Stimulated activated CD4-positive, alpha-beta T cell treated with anti-CD3 and anti-CD28 coated beads, Interleukin-1b, Interleukin-23, amount 100 ng/mL, for 4 hours (primary cell): Measurements from ENCODE around the gene DSG1.
"Not testable (repeated sequence)": the region's sequence is repeated elsewhere in the genome, so short reads cannot be mapped to it uniquely, and the experiment has no call there.

Experiments
- DNase-seq, 2 donors: peaks; one replicate each; pipeline ENCODE4 v3.0.0-alpha.2; 2020; ENCODE audit warnings: low read depth in 2 of 2

The DSG1 gene

DNA sequence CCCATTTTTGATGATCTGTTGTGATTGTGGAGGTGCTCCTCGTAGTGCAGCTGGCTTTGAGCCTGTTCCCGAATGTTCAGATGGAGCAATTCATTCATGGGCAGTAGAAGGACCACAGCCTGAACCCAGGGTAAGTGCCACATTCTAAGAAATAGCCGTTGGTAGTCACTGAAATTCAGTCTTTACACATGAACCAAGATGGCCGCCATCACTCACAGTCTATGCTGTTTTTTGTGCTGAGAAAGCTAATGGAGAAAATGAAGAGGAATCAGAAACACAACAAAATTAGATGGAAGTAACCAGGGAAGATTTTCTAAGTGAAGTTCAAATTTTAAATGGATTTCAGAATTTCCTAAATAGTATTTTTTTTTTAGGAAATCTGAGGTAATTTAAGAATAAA is 25.5 kb downstream of the DSG1 start:
- no peak for DNase-seq

DNA sequence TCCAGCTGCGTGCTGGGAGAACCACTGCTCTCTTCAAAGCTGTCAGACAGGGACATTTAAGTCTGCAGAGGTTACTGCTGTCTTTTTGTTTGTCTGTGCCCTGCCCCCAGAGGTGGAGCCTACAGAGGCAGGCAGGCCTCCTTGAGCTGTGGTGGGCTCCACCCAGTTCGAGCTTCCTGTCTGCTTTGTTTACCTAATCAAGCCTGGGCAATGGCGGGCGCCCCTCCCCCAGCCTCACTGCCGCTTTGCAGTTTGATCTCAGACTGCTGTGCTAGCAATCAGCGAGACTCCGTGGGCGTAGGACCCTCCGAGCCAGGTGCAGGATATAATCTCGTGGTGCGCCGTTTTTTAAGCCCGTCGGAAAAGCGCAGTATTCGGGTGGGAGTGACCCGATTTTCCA is 35.4 kb downstream of the DSG1 start:
- DNase-seq = not testable (repeated sequence)

DNA sequence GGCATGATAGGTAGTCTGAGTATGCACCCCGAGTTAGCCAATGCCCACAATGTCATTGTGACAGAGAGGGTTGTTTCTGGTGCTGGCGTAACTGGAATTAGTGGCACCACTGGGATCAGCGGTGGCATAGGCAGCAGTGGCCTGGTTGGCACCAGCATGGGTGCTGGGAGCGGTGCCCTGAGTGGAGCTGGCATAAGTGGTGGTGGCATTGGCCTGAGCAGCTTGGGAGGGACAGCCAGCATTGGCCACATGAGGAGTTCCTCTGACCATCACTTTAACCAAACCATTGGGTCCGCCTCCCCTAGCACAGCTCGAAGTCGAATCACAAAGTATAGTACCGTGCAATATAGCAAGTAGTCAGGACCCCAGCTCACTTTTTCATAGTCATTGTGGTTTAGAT is 37.0 kb downstream of the DSG1 start:
- no peak for DNase-seq

DNA sequence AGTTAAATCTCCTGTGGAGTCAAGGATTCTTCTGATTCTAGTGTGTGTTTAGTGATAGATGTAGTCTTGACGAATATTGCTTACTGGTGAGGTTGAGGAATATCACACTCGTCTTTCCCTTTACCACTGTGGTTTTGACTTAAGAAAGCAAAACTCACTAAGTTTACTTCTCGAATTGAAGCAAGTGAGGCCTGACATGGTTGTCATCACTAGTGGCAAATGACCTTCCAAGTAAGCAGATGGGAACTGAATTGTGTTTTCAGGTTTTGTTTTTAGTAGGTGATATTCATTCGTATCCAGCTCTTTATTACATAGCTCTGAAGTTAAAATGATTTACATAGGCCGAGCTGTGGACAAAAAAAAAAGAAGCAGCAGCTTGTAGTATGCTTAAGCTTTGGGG is 38.1 kb downstream of the DSG1 start:
- no peak for DNase-seq

DNA sequence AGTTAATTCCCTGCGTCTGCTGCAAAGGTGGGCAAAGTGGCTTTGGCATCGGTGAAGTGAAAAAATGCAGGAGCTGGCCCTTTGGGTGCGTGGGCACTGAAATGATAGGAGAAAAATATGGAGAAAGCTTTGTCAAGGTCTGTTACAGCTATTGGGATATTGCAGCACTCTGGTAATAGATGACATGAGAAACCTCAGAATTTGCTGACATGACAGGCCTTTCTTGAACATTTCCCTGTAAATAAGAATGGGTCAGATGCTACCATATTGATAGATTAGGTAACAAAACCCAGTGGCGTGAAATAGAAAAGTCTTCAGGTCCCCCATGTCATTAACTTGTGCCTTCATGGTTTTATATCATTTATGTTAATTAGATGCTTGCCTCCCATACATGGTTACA is 46.2 kb downstream of the DSG1 start:
- DNase-seq = no peak

DNA sequence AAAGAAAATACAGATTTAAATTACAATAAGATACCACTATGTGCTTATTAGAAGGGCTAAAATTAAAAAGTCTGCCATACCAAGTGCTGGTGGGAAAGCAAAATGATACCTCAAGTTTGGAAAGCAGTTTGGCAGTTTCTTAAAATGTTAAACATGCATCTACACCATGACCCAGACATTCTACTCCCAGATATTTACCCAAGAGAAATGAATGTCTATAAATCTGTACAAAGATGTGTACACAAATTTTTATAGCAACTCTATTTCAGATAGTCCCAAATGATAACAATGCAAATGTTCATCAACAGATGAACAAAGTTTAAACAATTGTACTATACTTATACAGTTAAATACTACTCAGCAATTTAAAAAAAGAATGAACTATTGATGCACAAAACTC is 51.5 kb downstream of the DSG1 start:
- no peak for DNase-seq

DNA sequence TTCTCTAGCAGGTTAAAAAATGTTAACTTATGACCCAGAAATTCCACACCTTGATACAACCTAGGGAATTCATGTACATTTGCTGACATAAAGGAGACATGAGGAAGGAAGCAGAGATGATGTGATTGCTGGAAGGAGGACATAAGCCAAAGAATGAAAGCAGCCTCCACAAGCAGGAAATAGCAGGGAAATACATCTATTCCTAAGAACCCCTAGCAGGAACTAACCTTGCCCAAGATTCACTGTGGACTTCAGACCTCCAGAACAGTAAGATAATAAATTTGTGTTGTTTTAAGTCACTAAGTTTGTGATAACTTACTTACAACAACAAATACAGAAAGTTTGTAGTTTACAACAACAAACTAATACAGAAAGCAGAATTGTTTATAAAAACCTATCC is 54.0 kb downstream of the DSG1 start:
- no peak for DNase-seq

DNA sequence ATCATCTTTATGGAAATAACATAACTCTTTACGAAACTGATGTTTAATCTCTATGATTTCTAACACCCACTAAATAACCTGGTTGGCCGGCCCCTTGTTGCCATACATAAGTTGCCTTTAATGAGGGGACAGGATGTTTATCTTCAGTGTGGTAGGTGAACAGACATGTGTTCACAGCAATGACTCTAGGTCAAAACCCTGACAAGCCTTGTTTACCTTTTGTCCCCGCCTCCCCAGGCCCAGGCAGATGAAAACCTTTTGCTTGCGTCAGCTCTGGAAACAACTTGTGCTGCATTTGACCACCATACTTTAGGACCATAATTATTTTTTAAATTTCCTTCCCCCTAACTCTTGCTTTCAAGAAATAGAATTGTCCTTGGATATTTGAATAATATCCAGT is 55.7 kb downstream of the DSG1 start:
- no peak for DNase-seq

DNA sequence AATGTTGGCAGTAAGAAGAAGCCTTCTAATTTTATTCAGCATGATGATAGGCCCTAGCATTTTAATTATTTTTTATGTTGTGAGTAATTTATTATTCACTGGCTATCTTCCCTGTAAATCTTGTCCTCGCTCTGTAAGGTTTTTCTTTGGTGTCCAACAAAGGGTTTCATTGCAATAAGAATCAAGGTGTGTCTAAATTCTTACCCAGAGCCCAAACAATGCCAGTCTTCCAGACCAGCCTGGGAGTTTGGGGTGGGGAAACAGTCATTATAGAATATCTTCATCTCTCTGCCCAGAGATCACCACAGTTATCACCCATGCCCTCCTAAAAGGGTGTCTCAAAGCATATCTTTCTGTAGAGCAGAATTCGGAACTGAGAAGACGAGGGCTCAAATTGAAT is 58.5 kb downstream of the DSG1 start, which contains the start of gene DSG4:
Gene DSG4, plus strand, starts transcription at position 301 of the 400 bp plus-strand sequence. CDS start 135 bp downstream, outside the sequence.
- no peak for DNase-seq

DNA sequence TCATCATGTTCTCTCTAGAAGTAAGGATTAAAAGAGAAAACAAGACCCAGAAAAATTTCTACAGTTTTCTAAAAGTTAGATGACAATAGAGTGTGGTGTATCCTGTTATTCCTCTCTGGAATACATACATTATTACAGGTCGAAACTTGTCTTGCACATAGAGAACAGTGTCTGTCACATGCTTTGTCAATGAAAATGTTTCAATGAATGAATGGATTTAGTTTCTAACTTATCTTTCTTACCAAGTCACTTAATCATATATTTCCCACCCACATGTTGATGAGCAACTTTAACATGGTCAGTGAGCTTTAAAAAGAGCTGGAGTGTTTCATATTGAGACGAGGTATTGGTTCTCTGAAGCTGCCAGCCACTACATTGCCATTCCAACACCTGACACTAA is 63.0 kb downstream of the DSG1 start:
- no peak for DNase-seq

DNA sequence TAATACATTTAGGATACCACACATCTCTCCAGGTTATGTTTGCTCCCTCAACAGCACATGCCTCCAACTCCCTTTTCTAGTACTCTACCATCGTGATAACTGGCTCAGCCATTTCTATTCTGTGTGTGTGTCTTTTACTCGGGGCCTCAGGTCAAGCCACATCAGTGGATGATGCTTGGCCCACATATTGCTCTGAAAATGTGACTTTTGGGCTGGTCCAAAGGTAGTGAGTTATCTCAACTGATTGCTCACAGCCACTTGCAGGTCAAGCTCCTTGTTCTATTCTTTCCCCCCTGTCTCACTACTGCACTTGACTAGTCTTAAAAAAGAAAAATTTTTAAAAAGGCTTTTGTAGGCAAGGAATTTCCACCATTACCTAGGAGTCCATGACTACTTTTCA is 64.1 kb downstream of the DSG1 start:
- DNase-seq = no peak

DNA sequence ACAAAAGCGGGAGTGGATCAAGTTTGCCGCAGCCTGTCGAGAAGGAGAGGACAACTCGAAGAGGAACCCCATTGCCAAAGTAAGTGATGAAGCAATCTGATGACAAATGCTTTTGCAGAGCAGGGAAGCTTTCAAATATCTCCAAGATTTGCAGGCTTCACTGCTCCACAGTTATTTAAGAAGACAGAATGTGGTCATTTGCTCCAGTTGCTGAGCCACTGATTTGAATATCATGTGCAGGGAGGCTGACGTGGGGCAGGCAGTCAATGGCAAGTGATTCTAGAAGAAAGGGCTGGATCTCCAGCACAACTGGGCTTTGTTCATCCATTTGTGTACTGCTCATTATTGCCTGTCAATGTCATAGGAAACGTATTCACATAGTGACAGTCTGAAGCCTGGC is 68.8 kb downstream of the DSG1 start:
- no peak for DNase-seq

DNA sequence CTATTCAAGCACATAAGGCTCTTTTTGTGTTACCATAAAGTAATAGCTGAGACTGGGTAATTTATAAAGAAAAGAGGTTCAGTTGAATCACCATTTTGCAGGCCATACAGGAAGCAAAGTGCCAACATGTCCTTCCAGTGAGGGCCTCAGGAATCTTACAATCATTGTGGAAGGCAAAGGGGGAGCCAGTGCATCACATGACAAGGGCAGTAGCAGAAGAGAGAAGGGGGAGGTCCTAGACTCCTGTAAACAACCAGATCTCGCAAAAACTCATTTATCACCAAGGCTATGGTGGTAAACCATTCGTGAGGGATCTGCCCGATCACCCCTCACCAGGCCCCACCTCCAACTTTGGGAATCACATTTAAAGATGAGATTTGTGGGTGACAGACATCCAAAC is 75.3 kb downstream of the DSG1 start:
- DNase-seq = no peak

DNA sequence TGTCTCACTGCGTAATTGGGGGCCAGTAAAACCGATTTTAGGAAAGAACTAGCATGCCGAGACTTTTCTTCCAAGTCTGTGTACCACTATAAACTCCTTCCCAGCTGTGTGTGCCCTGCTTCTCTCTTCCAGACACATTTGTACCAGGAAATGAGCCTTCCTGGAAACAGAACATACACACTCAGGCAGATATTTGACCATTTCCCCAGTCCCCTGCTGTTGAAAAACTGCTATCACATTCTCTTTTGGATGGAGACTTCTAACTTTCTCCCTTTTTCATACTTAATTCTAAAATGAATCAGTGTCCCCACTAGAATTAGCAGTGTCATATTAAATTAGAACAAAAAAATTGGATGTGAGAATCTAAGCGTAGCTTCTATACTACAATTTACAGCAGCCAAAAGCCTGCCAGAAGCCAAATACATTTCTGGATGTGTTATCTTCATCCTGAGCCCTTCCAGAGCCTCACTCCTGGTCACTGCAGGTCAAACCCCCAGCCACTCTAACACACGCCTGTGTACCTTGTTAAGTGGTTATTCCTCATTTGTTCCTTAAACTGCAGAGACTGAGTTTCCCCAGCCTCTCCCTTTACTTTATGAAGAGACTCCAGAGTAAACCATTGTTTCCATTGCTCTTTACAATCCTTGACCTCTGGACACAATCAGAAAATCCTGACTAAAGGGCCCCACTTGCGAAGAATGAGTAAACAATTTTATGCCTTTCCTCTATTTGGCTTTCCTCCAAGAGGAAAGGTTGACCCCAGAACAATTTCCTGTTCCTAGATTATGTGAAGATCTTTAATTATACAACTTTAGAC is 79.0 kb downstream of the DSG1 start:
- DNase-seq = no peak

DNA sequence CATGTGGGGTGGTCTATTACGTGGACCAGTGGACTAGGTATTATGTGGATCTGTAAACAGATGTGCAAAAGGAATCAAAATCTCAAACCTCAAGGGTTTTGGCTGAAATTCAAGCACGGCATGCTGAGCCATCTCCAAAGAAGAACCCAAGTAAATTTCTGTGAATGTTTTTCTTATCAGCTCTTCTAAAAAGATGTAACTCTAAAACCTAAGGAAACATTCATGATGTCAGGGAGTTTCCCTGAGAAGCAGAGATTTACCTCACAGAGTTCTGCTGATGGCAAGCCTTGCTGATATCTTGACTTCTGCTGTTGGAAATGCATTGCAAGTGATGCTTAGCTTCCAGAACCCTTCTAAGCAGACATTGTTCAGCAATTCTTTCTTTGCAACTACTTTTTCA is 80.2 kb downstream of the DSG1 start:
- no peak for DNase-seq

DNA sequence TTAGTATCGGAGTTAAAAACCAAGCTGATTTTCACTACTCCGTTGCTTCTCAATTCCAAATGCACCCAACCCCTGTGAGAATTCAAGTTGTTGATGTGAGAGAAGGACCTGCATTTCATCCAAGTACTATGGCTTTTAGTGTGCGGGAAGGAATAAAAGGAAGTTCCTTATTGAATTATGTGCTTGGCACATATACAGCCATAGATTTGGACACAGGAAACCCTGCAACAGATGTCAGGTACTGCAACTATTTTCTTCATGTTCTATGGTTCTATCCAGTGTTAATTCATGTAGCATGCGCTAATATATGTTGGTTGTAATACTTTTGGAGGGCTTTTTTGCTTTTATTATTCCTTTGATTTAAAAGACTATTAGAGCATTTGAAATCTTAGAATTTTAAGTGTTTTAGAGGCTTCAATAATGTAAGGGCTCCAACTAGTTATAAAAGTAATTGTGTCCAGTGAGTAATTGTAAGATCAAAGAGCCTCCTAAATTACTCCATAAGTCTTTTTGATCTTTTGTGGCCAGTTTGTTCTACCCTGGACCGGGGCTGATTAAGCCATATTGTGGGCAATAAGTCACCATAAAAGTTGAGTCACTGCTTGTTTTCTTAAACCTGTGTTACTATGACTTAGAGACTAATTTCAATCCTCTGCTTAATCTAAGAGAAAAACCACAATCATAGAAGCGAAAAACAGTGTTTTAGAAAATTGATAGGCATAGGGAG is 81.5 kb downstream of the DSG1 start:
- no peak for DNase-seq

DNA sequence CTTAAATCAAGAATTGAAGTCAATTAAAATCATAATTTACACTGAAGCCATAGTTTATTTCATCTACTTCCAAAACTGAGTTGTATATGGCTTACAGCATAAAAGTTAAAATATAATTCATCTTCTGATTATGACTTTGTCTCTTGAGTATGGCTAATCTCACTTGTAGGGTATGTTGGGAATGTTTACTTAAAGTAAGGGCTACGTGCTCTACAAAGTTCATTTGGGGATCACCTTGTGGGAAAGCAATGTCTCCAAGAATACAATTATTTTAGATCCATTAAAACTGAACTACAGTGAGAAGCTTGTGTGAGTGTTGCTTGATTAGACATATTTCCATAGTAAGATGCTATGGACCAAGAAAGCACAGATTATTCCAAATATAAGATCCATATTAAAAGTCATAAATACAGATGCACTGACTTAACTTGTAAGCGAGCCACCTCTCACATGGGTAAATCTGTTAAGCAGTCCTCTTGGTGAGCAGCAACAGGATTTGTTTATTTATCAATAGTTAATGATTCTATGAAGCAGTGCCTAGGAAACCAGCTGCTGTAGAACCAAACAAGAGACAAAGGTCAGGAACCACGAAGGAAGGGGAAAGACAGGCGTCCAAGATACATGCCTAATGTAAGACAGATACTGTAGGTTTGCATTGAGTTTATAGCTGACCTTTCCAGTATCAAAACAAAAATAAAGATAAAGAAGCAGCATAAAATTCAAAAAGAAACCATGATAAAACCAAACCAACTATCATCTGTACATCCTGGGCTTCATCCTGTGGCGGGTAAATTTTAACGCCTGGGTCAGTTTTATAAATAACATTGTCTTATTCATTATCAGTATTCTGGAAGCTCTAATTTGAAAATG is 83.4 kb downstream of the DSG1 start:
- no peak for DNase-seq

DNA sequence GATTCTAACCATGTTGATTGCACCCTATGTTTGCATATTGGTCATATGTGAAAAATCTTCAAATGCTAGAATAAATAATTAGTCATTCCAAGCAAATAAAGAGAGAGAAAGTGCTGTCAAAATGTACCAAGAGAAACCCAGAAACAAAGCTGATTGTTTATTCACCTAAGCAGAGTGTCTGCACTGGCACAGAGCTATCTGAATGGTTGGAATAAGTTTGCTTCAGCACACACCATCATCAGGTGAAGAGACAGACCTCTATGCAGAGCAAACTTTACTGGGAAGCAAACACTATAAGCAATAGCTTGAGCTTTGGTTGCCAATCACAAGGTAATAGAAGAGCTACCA is 84.0 kb downstream of the DSG1 start:
- DNase-seq = no peak

DNA sequence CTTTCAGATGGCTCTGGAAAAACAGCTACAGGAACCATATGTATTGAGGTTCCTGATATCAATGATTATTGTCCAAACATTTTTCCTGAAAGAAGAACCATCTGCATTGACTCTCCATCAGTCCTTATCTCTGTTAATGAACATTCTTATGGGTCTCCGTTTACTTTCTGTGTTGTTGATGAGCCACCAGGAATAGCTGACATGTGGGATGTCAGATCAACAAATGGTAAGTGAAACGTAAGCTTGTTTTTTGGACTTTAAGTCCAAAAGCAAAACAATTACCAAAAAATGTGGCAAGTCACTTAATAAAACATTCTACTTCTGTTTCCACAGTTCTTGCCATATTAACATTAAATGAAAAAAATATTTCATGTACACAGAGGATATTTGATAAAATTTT is 85.4 kb downstream of the DSG1 start:
- DNase-seq = no peak
